WTC11 (cell line): ENCODE data around the gene MYMK. TPM values are rescaled to one million over a fixed set of nuclear protein-coding genes. Genes with fewer than 3 reads are reported as not detected.

Source experiments
- ATAC-seq: fragments of 200-7000 bp; cut with Tn5 transposase; 2 replicates; pipeline ENCODE4 v1.10.0; 2021; ENCODE audit warnings: mild to moderate bottlenecking, moderate library complexity
- CTCF ChIA-PET: fragments of 300-600 bp; sonication (Branson Sonifier 250); formaldehyde crosslinking; loops from one replicate; lab custom pipeline; 2021; ENCODE audit warnings: antibody characterized with exemption; lab: Charles Lee
- POLR2A ChIA-PET: fragments of 350-600 bp; sonication (Branson Sonifier 250); formaldehyde crosslinking; loops from one replicate; lab custom pipeline; 2021; ENCODE audit warnings: antibody characterized with exemption; lab: Charles Lee
- DNase-seq: peaks from one replicate; pipeline ENCODE4 v3.0.0; 2021; ENCODE audit warnings: low spot score
- H3K27ac Mint-ChIP-seq: 2 replicates; pipeline ENCODE4 v1.8.0; 2021; ENCODE audit warnings: mixed read lengths
- H3K27me3 Mint-ChIP-seq: 2 replicates; pipeline ENCODE4 v1.8.0; 2021; ENCODE audit warnings: low read depth, mild to moderate bottlenecking, moderate library complexity, mixed read lengths
- H3K36me3 Mint-ChIP-seq: 2 replicates; pipeline ENCODE4 v1.8.0; 2021; ENCODE audit warnings: mixed read lengths
- H3K4me1 Mint-ChIP-seq: 2 replicates; pipeline ENCODE4 v1.8.0; 2022; ENCODE audit warnings: mixed read lengths
- H3K4me3 Mint-ChIP-seq: 2 replicates; pipeline ENCODE4 v1.8.0; 2021; ENCODE audit warnings: mild to moderate bottlenecking, moderate library complexity, mixed read lengths
- H3K9me3 Mint-ChIP-seq: 2 replicates; pipeline ENCODE4 v1.8.0; 2021; ENCODE audit warnings: mixed read lengths
- ATF1 ChIP-seq: sonication (generic); formaldehyde crosslinking; IDR thresholded peaks from 2 replicates; pipeline ENCODE4 v1.8.1; 2023; ENCODE audit warnings: mild to moderate bottlenecking, moderate library complexity, missing genetic modification reagents
- FOXJ3 ChIP-seq: sonication (generic); formaldehyde crosslinking; IDR thresholded peaks from 2 replicates; pipeline ENCODE4 v1.9.0; 2021; ENCODE audit warnings: missing genetic modification reagents, mild to moderate bottlenecking, borderline replicate concordance
- FOXK1 ChIP-seq: sonication (generic); formaldehyde crosslinking; IDR thresholded peaks from 2 replicates; pipeline ENCODE4 v1.8.0; 2022; ENCODE audit warnings: mild to moderate bottlenecking, moderate library complexity, missing genetic modification reagents
- GRHL2 ChIP-seq: fragments of 250-450 bp; sonication (Bioruptor Pico); IDR thresholded peaks from 2 replicates; pipeline ENCODE4 v1.8.0; 2022; ENCODE audit warnings: mild to moderate bottlenecking, moderate library complexity; ENCODE audit not compliant: insufficient replicate concordance, severe bottlenecking
- HMGA2 ChIP-seq: fragments of 250-450 bp; sonication (Bioruptor Pico); IDR thresholded peaks from 2 replicates; pipeline ENCODE4 v1.4.0; 2021; ENCODE audit warnings: mild to moderate bottlenecking, moderate library complexity
- IRF2 ChIP-seq: sonication (generic); formaldehyde crosslinking; IDR thresholded peaks from 2 replicates; pipeline ENCODE4 v1.8.0; 2022; ENCODE audit warnings: low read depth, missing genetic modification reagents, borderline replicate concordance
- JAZF1 ChIP-seq: fragments of 250-450 bp; sonication (Bioruptor Pico); IDR thresholded peaks from 2 replicates; pipeline ENCODE4 v1.9.0; 2021; ENCODE audit warnings: moderate library complexity, mild to moderate bottlenecking, inconsistent platforms
- KAT7 ChIP-seq: sonication (generic); formaldehyde crosslinking; IDR thresholded peaks from 2 replicates; pipeline ENCODE4 v1.8.1; 2023; ENCODE audit warnings: missing genetic modification reagents, mild to moderate bottlenecking, borderline replicate concordance
- MYBL2 ChIP-seq: sonication (generic); formaldehyde crosslinking; IDR thresholded peaks from 2 replicates; pipeline ENCODE4 v1.8.1; 2023; ENCODE audit warnings: mild to moderate bottlenecking, moderate library complexity, missing genetic modification reagents
- NR1H2 ChIP-seq: sonication (generic); formaldehyde crosslinking; IDR thresholded peaks from 2 replicates; pipeline ENCODE4 v1.9.0; 2021; ENCODE audit warnings: mild to moderate bottlenecking, moderate library complexity, missing genetic modification reagents
- NR2C2 ChIP-seq: sonication (generic); formaldehyde crosslinking; IDR thresholded peaks from 2 replicates; pipeline ENCODE4 v1.8.0; 2022; ENCODE audit warnings: mild to moderate bottlenecking, missing genetic modification reagents
- NR3C1 ChIP-seq: sonication (generic); formaldehyde crosslinking; conservative IDR thresholded peaks from 2 replicates; pipeline ENCODE4 v1.8.1; 2023; ENCODE audit warnings: low read depth, mild to moderate bottlenecking, missing genetic modification reagents
- PRRX2 ChIP-seq: fragments of 250-450 bp; sonication (Bioruptor Pico); IDR thresholded peaks from 2 replicates; pipeline ENCODE4 v1.8.0; 2021; ENCODE audit warnings: mild to moderate bottlenecking
- SMAD4 ChIP-seq: sonication (generic); formaldehyde crosslinking; IDR thresholded peaks from 2 replicates; pipeline ENCODE4 v1.8.0; 2022; ENCODE audit warnings: mild to moderate bottlenecking, missing genetic modification reagents
- TEAD1 ChIP-seq: sonication (generic); formaldehyde crosslinking; IDR thresholded peaks from 2 replicates; pipeline ENCODE4 v1.8.0; 2022; ENCODE audit warnings: mild to moderate bottlenecking, missing genetic modification reagents
- ZNF263 ChIP-seq: sonication (generic); formaldehyde crosslinking; IDR thresholded peaks from 2 replicates; pipeline ENCODE4 v1.8.1; 2022; ENCODE audit warnings: low read depth, mild to moderate bottlenecking, moderate library complexity, missing genetic modification reagents
- ZNF317 ChIP-seq: sonication (generic); formaldehyde crosslinking; IDR thresholded peaks from 2 replicates; pipeline ENCODE4 v1.8.1; 2023; ENCODE audit warnings: low read depth, mild to moderate bottlenecking, moderate library complexity, missing genetic modification reagents, borderline replicate concordance
- total RNA-seq: library from RNA; stranded (reverse); gene quantifications from 3 replicates; pipeline ENCODE4 v1.2.3, GENCODE V29; 2021
- TF ChIP-seq, protein P1 (sequence below): sonication (generic); formaldehyde crosslinking; IDR thresholded peaks from 2 replicates; pipeline ENCODE4 v1.8.1; 2022; ENCODE audit warnings: low read depth, missing genetic modification reagents, borderline replicate concordance
- TF ChIP-seq, protein P2 (sequence below): fragments of 250-450 bp; sonication (Bioruptor Pico); IDR thresholded peaks from 2 replicates; pipeline ENCODE4 v1.9.0; 2021; ENCODE audit warnings: moderate library complexity, mild to moderate bottlenecking, inconsistent platforms, borderline replicate concordance
- TF ChIP-seq, protein P3 (sequence below): sonication (generic); formaldehyde crosslinking; IDR thresholded peaks from 2 replicates; pipeline ENCODE4 v1.8.0; 2022; ENCODE audit warnings: missing genetic modification reagents
- TF ChIP-seq, protein P4 (sequence below): sonication (generic); formaldehyde crosslinking; IDR thresholded peaks from 2 replicates; pipeline ENCODE4 v1.8.1; 2023; ENCODE audit warnings: mild to moderate bottlenecking, moderate library complexity, missing genetic modification reagents
- TF ChIP-seq, protein P5 (sequence below): sonication (generic); formaldehyde crosslinking; IDR thresholded peaks from 2 replicates; pipeline ENCODE4 v1.8.1; 2022; ENCODE audit warnings: missing genetic modification reagents, borderline replicate concordance

MYMK gene
- total RNA-seq, 1 experiment from 2014 or later = not detected

DNA sequence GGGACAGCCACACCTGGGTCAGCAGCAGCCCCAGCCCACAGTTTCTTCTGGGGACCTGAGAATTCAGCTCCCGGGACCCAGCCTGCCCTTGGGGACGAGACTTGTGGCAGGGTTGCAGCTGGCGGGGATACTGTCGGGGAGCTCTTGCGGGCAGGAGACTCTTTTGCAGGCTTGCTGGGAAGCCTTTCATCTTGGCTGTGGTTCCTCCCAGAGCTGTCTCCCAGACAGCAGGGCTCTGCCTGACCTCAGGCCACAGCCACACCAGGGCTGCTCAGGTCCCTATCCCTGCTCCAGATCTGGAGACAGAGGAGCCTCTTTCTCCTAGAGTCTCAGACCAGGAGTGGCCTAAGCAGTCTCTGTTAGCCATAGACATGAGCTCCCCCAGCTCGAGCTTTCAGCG, 4.7 kb upstream of the MYMK start:
- ChIA-PET CTCF (interaction anchor here (0.5 to 5.1 kb wide), 11 partner anchors 11 to 342 kb away, joined by 3 to 24 read pairs (median 3); no protein-coding TSS in a partner anchor), POLR2A (no interaction called here)
- Mint-ChIP-seq H3K27ac (no peak overlapping the region), H3K4me3 (no peak overlapping the region), H3K4me1 (peaks cover 42% of the 10 kb centered on the region), H3K36me3 (no peaks in the 10 kb centered on the region), H3K9me3 (no peaks in the 10 kb centered on the region), H3K27me3 (peaks cover 17% of the 10 kb centered on the region)
- DNase-seq (no peak), ATAC-seq (no peak)
- no peak for TF ChIP-seq NR3C1 (CRISPR knock-in tag)
- TF ChIP-seq, protein P1, sequence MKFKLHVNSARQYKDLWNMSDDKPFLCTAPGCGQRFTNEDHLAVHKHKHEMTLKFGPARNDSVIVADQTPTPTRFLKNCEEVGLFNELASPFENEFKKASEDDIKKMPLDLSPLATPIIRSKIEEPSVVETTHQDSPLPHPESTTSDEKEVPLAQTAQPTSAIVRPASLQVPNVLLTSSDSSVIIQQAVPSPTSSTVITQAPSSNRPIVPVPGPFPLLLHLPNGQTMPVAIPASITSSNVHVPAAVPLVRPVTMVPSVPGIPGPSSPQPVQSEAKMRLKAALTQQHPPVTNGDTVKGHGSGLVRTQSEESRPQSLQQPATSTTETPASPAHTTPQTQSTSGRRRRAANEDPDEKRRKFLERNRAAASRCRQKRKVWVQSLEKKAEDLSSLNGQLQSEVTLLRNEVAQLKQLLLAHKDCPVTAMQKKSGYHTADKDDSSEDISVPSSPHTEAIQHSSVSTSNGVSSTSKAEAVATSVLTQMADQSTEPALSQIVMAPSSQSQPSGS (CRISPR knock-in tag) = no peak
- no peak for TF ChIP-seq NR2C2 (CRISPR knock-in tag)

DNA sequence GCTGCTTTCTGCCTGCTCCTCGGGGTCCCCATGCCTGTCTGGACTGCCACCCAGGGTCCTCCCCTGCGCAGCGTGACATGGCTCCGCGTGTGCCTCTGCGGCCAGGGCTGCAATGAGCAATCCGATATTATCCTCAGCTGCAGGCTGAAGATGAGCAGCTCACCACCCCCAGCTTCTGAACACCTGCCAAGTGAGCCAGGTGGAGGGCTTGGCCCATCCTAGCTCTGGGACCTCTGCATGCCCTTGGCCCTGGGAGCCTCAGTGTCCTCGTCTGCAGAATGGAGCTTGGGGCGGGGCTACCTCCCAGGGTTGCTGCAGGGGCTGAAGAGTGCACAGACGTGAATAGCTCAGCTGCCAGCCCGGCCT, 4.1 kb upstream of the MYMK start:
- ATAC-seq (no peak), DNase-seq (no peak)
- CTCF ChIA-PET = interaction anchor here (0.5 to 5.1 kb wide), 9 partner anchors 12 to 214 kb away, joined by 3 to 24 read pairs (median 4); no protein-coding TSS in a partner anchor
- H3K4me3 Mint-ChIP-seq = no peak overlapping the region
- POLR2A ChIA-PET = no interaction called here
- TF ChIP-seq ZNF317 (CRISPR knock-in tag) (no peak), FOXK1 (CRISPR knock-in tag) (no peak), MYBL2 (CRISPR knock-in tag) (no peak), IRF2 (CRISPR knock-in tag) (no peak), HMGA2 (no peak), JAZF1 (no peak), NR3C1 (CRISPR knock-in tag) (no peak), FOXJ3 (CRISPR knock-in tag) (no peak), ZNF263 (CRISPR knock-in tag) (no peak), TEAD1 (CRISPR knock-in tag) (no peak), NR1H2 (no peak), KAT7 (no peak), GRHL2 (CRISPR knock-in tag) (no peak), ATF1 (no peak), PRRX2 (CRISPR knock-in tag) (no peak), SMAD4 (CRISPR knock-in tag) (no peak)
- TF ChIP-seq, protein P2, sequence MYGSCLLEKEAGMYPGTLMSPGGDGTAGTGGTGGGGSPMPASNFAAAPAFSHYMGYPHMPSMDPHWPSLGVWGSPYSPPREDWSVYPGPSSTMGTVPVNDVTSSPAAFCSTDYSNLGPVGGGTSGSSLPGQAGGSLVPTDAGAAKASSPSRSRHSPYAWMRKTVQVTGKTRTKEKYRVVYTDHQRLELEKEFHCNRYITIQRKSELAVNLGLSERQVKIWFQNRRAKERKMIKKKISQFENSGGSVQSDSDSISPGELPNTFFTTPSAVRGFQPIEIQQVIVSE (CRISPR knock-in tag) = no peak
- TF ChIP-seq, protein P3, sequence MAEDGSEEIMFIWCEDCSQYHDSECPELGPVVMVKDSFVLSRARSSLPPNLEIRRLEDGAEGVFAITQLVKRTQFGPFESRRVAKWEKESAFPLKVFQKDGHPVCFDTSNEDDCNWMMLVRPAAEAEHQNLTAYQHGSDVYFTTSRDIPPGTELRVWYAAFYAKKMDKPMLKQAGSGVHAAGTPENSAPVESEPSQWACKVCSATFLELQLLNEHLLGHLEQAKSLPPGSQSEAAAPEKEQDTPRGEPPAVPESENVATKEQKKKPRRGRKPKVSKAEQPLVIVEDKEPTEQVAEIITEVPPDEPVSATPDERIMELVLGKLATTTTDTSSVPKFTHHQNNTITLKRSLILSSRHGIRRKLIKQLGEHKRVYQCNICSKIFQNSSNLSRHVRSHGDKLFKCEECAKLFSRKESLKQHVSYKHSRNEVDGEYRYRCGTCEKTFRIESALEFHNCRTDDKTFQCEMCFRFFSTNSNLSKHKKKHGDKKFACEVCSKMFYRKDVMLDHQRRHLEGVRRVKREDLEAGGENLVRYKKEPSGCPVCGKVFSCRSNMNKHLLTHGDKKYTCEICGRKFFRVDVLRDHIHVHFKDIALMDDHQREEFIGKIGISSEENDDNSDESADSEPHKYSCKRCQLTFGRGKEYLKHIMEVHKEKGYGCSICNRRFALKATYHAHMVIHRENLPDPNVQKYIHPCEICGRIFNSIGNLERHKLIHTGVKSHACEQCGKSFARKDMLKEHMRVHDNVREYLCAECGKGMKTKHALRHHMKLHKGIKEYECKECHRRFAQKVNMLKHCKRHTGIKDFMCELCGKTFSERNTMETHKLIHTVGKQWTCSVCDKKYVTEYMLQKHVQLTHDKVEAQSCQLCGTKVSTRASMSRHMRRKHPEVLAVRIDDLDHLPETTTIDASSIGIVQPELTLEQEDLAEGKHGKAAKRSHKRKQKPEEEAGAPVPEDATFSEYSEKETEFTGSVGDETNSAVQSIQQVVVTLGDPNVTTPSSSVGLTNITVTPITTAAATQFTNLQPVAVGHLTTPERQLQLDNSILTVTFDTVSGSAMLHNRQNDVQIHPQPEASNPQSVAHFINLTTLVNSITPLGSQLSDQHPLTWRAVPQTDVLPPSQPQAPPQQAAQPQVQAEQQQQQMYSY (CRISPR knock-in tag) = no peak
- TF ChIP-seq, protein P4, sequence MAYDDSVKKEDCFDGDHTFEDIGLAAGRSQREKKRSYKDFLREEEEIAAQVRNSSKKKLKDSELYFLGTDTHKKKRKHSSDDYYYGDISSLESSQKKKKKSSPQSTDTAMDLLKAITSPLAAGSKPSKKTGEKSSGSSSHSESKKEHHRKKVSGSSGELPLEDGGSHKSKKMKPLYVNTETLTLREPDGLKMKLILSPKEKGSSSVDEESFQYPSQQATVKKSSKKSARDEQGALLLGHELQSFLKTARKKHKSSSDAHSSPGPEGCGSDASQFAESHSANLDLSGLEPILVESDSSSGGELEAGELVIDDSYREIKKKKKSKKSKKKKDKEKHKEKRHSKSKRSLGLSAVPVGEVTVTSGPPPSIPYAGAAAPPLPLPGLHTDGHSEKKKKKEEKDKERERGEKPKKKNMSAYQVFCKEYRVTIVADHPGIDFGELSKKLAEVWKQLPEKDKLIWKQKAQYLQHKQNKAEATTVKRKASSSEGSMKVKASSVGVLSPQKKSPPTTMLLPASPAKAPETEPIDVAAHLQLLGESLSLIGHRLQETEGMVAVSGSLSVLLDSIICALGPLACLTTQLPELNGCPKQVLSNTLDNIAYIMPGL = no peak
- TF ChIP-seq, protein P5, sequence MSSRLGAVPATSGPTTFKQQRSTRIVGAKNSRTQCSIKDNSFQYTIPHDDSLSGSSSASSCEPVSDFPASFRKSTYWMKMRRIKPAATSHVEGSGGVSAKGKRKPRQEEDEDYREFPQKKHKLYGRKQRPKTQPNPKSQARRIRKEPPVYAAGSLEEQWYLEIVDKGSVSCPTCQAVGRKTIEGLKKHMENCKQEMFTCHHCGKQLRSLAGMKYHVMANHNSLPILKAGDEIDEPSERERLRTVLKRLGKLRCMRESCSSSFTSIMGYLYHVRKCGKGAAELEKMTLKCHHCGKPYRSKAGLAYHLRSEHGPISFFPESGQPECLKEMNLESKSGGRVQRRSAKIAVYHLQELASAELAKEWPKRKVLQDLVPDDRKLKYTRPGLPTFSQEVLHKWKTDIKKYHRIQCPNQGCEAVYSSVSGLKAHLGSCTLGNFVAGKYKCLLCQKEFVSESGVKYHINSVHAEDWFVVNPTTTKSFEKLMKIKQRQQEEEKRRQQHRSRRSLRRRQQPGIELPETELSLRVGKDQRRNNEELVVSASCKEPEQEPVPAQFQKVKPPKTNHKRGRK (CRISPR knock-in tag) = no peak
- peaks cover 13% of the 10 kb centered on the region for H3K27me3 Mint-ChIP-seq
- no peaks in the 10 kb centered on the region for H3K9me3 Mint-ChIP-seq
- H3K4me1 Mint-ChIP-seq = peaks cover 42% of the 10 kb centered on the region
- no peaks in the 10 kb centered on the region for H3K36me3 Mint-ChIP-seq
- H3K27ac Mint-ChIP-seq = no peak overlapping the region
